Measurements from ENCODE around the gene PPP1R26. TPM values are rescaled to one million over a fixed set of nuclear protein-coding genes. Genes with fewer than 3 reads are reported as not detected.

The PPP1R26 gene
- total and polyA plus RNA-seq, 2 of the 8 experiments (the other 6 are each of a cell fraction or from before 2014, with no cell fraction given): 9.8 to 32.7 TPM

- TF ChIP-seq CTBP2 (IDR thresholded peaks at IDR 0.05; ENCODE audit: borderline replicate concordance, insufficient read depth, insufficient read length, low read length): no peak
- no peak for TF ChIP-seq SP1 (IDR thresholded peaks at IDR 0.05; ENCODE audit: low read depth, low read length)
- TF ChIP-seq TBP (IDR thresholded peaks at IDR 0.05; ENCODE audit: low read depth, low read length): no peak
Measured at GRCh38 chr9:135482015-135482754, 2.6 kb downstream of the PPP1R26 start (continued).
